Prostate gland (tissue), 2 donors: ENCODE results near the gene ZNF549.

ENCODE experiments used
- POLR2A ChIP-seq: fragments of 450-650 bp; IDR thresholded peaks from one replicate; pipeline ENCODE4 v1.6.1; 2016; ENCODE audit warnings: antibody characterized with exemption, mild to moderate bottlenecking
- TF ChIP-seq, protein P1 (sequence below), 4 experiments: fragments of 200-600 bp in 2 of 4; fragments of 450-650 bp in 2 of 4; sonication (generic) in 2 of 4; IDR thresholded peaks; 1 replicate in 3 of 4; 2 replicates in 1 of 4; pipeline ENCODE4 v1.5.1; 2016 to 2019; ENCODE audit warnings: antibody characterized with exemption in 4 of 4, mild to moderate bottlenecking in 2 of 4, moderate library complexity in 2 of 4

- TF ChIP-seq, protein P1, sequence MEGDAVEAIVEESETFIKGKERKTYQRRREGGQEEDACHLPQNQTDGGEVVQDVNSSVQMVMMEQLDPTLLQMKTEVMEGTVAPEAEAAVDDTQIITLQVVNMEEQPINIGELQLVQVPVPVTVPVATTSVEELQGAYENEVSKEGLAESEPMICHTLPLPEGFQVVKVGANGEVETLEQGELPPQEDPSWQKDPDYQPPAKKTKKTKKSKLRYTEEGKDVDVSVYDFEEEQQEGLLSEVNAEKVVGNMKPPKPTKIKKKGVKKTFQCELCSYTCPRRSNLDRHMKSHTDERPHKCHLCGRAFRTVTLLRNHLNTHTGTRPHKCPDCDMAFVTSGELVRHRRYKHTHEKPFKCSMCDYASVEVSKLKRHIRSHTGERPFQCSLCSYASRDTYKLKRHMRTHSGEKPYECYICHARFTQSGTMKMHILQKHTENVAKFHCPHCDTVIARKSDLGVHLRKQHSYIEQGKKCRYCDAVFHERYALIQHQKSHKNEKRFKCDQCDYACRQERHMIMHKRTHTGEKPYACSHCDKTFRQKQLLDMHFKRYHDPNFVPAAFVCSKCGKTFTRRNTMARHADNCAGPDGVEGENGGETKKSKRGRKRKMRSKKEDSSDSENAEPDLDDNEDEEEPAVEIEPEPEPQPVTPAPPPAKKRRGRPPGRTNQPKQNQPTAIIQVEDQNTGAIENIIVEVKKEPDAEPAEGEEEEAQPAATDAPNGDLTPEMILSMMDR (IDR thresholded peaks at IDR 0.05), result no peak
- TF ChIP-seq POLR2A, result no peak
Observed at GRCh38 chr19:57583104-57583520, 56.0 kb downstream of the ZNF549 start.
